GM21447 (cell line): ENCODE results near the gene DAZL.
"Not testable (repeated sequence)": the region's sequence is repeated elsewhere in the genome, so short reads cannot be mapped to it uniquely, and the experiment has no call there.

ENCODE experiments used
- ATAC-seq: cut with Tn5 transposase; IDR thresholded peaks from one replicate; pipeline ENCODE4 v1.9.1; 2021; ENCODE audit not compliant: unreplicated experiment

Gene DAZL

GRCh38 chr3:16604887-16605602, at the start of gene DAZL:
TSS of gene DAZL (minus strand) at chr3:16605423. CDS start at chr3:16605205, 218 bp downstream.
- no peak for ATAC-seq

GRCh38 chr3:16654976-16655375, 49.8 kb upstream of the DAZL start:
- no peak for ATAC-seq

- ATAC-seq, result no peak
Measured at GRCh38 chr3:16653712-16654111, 48.5 kb upstream of the DAZL start.

DNA sequence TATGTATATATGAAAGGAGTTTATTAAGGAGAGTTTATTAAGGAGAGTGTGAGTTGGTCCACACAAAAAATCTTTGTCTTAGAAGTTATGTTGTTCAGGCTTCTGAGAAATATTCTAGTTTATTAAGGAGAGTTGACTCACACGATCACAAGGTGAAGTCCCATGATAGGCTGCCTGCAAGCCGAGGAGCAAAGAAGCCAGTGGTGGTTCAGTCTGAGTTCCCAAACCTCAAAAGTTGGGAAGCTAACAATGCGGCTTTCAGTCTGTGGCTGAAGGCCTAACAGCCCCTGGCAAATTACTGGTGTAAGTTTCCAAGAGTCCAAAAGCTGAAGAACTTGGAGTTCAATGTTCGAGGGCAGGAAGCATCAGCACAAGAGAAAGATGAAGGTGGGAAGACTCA, 42.4 kb upstream of the DAZL start:
- no peak for ATAC-seq

DNA sequence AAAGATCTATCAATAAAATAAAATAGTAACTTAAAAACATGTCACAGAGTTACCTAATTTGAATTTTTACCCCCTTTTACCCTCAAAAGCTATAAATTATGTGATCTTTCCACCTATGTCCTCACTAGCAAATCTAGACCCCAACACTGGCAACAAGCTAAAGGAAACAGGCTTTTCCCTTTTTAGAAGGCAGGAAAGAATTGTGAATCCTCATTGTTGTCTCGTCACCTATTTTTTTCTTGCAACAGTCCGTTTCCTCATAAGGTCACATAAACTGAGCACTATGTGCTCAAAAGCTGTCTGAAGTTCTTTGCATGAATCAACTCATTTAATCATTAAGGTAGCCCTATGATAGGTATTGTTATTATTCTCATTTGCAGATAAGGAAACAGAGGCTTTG, 34.6 kb upstream of the DAZL start:
- ATAC-seq, result no peak

DNA sequence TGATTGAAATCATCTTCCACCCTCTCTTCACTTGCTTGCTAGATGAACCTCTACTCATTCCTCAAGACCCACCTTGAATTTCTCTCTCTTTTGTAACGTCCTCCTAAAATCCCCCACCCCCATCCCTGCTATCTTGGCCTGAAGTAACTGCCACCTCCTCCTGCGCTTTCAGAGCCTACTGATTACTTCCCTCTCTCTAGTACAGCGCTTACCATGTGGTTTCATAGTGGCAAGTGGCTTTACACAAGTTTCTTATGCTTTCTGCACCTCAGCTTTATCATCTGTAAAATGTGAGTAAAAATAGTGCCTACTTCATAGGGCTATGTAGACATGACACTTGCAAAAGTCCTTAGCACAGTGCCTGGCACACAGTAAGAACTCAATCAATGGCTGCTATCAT, 28.7 kb upstream of the DAZL start:
- no peak for ATAC-seq

DNA sequence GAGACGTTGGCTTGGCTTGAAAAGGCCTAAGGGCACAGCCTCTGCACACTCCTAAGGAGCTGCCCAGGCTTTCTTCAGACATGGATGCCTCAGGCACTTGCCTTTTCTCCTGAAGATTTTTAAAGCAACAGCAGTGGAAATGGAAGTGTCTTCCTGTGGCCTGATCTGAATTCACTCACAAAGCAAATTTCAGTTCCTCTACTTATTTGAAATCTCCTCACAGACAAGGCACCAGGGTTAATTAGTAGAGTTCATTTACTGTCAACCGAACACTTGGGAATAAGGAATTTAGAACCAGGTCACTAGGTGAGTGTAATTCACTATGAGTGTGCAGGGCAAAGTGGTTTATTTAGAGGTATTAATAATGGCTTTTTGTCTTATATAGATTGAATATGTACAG, 27.2 kb upstream of the DAZL start:
- no peak for ATAC-seq

DNA sequence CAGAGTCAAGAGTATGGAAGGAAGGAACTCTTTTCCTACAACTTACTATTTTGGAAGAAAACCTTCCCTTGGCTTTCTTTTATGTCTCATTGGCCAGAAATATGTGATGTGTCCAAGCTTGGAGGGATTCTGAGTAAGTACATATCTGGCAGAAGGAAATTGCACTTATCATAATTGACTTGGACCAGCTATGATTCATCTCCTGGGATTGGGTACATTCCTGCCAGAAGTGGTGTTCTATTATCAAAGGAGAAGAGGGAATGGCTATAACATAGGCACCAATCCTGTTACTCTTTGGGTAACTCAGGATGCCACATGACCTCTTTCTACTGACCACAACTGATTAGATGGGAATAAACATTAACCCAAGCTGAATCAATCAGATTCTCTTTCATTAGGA, 13.5 kb upstream of the DAZL start:
- ATAC-seq, result no peak

GRCh38 chr3:16617155-16617554, 11.9 kb upstream of the DAZL start:
- not testable (repeated sequence) for ATAC-seq

DNA sequence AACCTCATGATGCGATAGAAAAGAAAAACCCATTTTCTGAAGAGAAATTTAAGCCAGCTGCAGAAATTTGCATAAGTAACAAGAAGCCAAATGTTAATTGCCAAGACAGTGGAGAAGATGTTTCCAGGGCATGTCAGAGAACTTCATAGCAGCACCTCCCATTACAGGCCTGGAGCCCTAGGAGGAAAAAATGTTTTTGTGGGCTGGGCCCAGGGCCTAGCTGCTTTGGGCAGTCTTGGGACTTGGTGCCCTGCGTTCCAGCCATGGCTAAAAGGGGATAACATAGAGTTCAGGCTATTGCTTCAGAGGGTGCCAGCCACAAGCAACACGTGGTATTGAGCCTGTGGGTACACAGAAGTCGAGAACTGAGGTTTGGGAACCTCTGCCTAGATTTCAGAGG, 10.9 kb upstream of the DAZL start:
- no peak for ATAC-seq

DNA sequence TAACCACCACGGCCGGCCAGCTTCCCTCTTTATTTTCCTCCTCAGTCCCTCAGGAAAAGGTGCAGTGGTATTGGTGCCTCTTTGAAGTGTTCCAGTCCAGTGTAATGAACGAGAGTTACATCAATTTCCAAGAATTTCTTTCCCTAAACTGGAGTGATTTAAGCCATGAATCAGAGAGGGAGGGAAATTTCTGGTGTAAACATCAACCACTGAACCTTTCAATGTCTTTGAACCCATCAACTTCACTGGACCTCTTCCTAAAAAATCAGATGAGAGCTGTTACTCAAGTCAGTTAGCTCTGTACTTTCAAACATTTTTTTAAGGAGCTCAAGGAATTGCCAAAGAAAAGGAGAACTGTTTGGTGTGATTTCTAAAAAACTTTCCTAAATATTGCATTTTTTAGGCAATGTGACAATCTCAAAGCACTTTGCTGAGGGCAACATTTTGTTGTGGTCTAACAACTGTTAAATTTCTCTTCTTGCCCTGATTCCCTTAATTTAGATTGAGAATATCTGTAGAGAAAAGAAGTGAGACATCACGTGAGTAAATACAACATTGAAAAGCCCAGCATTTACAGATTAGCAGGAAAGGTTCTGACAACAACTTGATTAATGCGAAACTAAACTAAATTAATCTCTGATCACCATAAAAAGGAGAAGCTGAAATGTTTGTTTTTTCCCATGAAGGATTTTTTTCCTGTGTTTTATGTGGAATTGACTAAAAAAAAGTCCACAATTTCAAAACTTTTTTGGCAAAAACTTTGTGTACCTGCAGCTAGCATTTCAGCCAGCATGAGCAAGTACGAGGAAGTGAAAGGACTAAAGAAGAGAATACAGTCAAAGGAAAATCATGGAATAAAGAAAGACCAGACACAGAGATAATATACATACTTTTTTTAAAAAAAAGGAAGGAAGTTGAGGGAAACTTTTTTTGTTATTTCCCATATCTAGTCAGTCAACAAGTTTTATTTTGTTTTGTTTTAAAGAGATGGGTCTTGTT, 9.1 kb upstream of the DAZL start:
- ATAC-seq, result no peak

DNA sequence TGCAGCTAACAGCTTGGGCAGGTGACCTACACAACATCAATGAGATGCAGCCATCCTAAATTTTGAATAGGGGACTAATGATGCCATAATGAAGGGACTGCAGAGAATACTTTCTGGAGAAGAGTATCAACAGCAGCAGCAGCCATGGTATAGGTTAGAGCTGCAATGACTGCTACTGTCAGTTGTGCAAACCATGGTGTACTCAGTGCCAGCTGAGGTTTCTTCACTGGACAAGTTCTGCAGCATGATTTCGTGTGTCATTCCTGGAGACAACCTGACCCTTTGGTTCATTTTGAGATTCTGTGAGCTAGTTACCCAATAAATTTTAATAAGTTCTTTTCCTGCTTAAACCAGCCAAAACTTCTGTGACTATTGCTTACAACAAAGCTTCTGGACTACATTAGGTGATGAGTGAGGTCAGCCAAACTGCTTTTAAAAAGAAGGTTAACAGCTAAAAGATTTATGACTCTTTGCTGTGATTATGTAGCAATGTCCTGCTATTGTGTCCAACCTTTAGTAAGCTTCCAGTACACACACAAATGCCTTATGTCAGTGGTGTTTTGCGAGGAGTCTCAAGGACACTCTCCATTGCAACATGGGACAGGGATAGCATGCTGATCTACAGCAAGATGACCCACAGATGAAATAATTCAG, 4.8 kb upstream of the DAZL start:
- ATAC-seq, result no peak

- no peak for ATAC-seq
Measured at GRCh38 chr3:16608816-16609215, 3.6 kb upstream of the DAZL start.

DNA sequence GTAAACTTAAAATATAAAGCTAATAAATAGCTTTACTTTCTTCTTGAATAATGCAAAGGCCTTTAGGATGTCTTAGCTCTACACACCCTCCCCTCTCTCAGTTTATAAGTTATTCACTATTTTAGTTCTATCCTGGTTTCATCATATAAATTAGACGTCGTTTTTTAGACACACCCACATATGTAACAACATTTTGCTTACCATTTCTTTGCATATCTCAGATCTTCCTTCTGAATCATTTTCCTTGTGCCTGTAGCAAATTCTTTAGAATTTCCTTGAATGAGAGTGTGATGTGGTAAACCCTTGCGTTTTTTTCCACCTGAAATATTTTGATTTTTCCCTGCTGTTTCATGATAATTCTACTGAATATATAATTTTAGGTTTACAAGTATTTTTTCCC, 2.5 kb upstream of the DAZL start:
- ATAC-seq, result no peak

- ATAC-seq, result no peak
Measured at GRCh38 chr3:16606398-16606797, 1.2 kb upstream of the DAZL start.

- ATAC-seq, result no peak
Measured at GRCh38 chr3:16605966-16606365, 743 bp upstream of the DAZL start.

DNA sequence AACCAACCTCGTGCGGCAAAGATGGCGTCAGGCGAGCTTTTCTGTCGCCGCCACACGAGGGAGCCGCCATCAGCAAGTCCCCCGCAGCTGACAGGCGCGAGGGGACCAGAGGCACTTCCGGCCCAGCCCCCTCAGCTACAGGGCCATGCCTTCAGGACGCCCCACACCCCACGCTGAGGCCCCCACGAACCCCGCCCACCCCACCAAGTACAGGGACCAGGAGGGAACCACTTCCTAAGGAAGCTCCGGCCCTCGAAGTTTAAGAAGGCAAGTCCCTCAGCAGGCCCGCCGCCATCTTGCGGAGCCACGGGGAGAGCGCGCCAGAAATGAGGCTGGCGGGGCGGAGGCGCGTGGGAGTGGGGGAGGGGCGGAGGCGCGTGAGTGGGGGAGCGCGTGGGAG, 790 bp downstream of the DAZL start:
- no peak for ATAC-seq

- ATAC-seq, result no peak
Measured at GRCh38 chr3:16601537-16602005, 3.7 kb downstream of the DAZL start.

DNA sequence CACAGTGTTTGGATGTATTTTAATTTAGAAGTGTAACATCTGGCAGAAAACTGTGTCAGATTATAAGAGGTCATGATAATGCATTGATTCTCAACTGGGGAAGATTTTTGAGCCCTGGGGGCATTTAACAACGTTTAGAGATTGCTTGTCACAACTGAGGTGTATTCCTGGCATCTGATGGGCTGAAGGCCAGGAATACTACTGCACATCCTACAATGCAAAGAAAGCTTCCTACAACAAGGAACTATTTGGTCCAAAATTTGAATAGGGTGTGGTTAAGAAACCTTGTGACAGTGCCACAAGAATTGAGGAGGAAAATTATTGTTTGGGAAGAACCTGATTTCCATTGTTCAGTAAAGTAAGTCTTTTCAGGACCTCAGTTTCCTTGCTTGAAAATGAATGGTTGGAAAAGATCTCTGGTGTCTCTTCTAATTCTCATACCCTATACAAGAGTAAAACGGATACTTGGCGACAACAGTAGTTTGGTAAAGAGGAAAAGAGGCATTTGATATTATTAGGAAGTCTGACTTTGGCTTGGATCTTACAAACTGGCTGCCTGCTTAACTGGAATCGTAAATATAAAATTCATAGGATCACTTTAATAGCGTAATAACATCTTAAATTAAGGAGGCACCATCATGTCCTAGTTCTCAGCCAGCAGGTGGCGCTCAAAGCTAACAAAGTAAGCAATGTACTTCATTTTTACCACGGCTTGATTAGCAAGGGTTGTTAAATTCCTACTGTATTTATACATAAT, 4.3 kb downstream of the DAZL start:
- ATAC-seq, result no peak

DNA sequence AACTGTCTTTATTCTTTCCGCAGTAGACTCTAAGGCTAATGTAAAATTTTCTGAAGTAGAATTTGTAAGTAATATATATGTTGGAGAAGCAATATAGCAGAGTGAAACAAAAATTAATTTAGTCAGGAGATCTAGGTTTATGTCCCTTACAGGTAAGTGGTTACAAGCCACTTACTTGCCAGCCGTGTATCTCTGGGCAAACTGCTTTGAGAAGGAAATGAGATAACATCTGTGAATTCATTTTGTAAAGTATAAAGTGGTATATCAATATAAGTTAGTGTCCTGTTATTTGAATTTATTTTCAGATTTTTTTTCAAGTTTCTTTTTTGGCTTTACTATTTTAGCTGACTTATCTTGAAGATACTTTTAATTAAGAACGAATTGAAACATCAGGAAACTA, 5.5 kb downstream of the DAZL start:
- no peak for ATAC-seq
